Middle frontal gyrus (tissue), 1 donor: ENCODE results near the gene PTGIR.
"Not testable (repeated sequence)": the region's sequence is repeated elsewhere in the genome, so short reads cannot be mapped to it uniquely, and the experiment has no call there.

Source experiments
- DNase-seq: peaks from one replicate; pipeline ENCODE4 v3.0.0-alpha.2; 2015; ENCODE audit warnings: low spot score; ENCODE audit errors: extremely low spot score

Gene PTGIR

GRCh38 chr19:46639358-46640182, 14.7 kb upstream of the PTGIR start:
- no peak for DNase-seq

- no peak for DNase-seq
Measured at GRCh38 chr19:46637224-46637623, 12.3 kb upstream of the PTGIR start.

GRCh38 chr19:46635920-46636761, 11.3 kb upstream of the PTGIR start, which contains the start of gene GNG8:
TSS of gene GNG8 (minus strand) at chr19:46636202. CDS start at chr19:46634682, 1,520 bp downstream.
- DNase-seq: no peak

GRCh38 chr19:46634656-46635218, 9.8 kb upstream of the PTGIR start:
- DNase-seq: no peak

- DNase-seq: no peak
Measured at GRCh38 chr19:46634045-46634655, 9.3 kb upstream of the PTGIR start.

GRCh38 chr19:46633130-46633529, 8.2 kb upstream of the PTGIR start:
- DNase-seq: no peak

- DNase-seq: no peak
Measured at GRCh38 chr19:46631481-46631880, 6.6 kb upstream of the PTGIR start.

GRCh38 chr19:46630586-46631205, 5.8 kb upstream of the PTGIR start:
- no peak for DNase-seq

GRCh38 chr19:46629546-46630025, 4.7 kb upstream of the PTGIR start:
- no peak for DNase-seq

GRCh38 chr19:46628970-46629369, 4.1 kb upstream of the PTGIR start:
- not testable (repeated sequence) for DNase-seq

GRCh38 chr19:46626446-46626845, 1.6 kb upstream of the PTGIR start:
- no peak for DNase-seq

GRCh38 chr19:46625731-46626130, 842 bp upstream of the PTGIR start:
- DNase-seq: no peak

GRCh38 chr19:46623915-46624502, 880 bp downstream of the PTGIR start:
- DNase-seq: no peak

- DNase-seq: no peak
Measured at GRCh38 chr19:46622118-46622446, 2.8 kb downstream of the PTGIR start.

- DNase-seq: no peak
Measured at GRCh38 chr19:46621191-46622117, 3.4 kb downstream of the PTGIR start.

GRCh38 chr19:46620716-46621115, 4.2 kb downstream of the PTGIR start:
- DNase-seq: no peak

- no peak for DNase-seq
Measured at GRCh38 chr19:46620267-46620666, 4.6 kb downstream of the PTGIR start.

- no peak for DNase-seq
Measured at GRCh38 chr19:46618670-46619231, 6.1 kb downstream of the PTGIR start.

- DNase-seq: no peak
Measured at GRCh38 chr19:46617601-46618000, 7.3 kb downstream of the PTGIR start.
